DOHH2 (cell line): ENCODE data around the gene KDM4C.

Experiments
- H3F3A ChIP-seq: fragments of 200-600 bp; sonication (generic), shearing (Covaris generic); 2 replicates; pipeline ENCODE4 v1.6.0; 2016; ENCODE audit warnings: antibody characterized with exemption, mild to moderate bottlenecking; ENCODE audit not compliant: control insufficient read depth, insufficient read depth
- H3K27ac ChIP-seq: fragments of 200-600 bp; sonication (generic); 2 replicates; pipeline ENCODE4 v1.5.1; 2014; ENCODE audit warnings: low read depth, mild to moderate bottlenecking, low read length, moderate library complexity
- H3K27me3 ChIP-seq: fragments of 200-600 bp; sonication (generic); 2 replicates; pipeline ENCODE4 v1.6.1; 2014; ENCODE audit warnings: mild to moderate bottlenecking, low read length, mixed read lengths; ENCODE audit not compliant: control insufficient read depth
- H3K36me3 ChIP-seq: fragments of 200-600 bp; sonication (generic); 2 replicates; pipeline ENCODE4 v1.6.1; 2014; ENCODE audit warnings: mild to moderate bottlenecking, low read length, moderate library complexity, mixed read lengths; ENCODE audit not compliant: control insufficient read depth
- H3K4me1 ChIP-seq: fragments of 200-600 bp; sonication (generic); 2 replicates; pipeline ENCODE4 v1.6.1; 2014; ENCODE audit warnings: mild to moderate bottlenecking, low read length, mixed read lengths; ENCODE audit not compliant: control insufficient read depth
- H3K4me2 ChIP-seq: fragments of 200-600 bp; sonication (generic); 2 replicates; pipeline ENCODE4 v1.6.0; 2014; ENCODE audit warnings: mild to moderate bottlenecking, low read length, moderate library complexity
- H3K4me3 ChIP-seq: fragments of 200-600 bp; sonication (generic); 2 replicates; pipeline ENCODE4 v1.5.1; 2014; ENCODE audit warnings: mild to moderate bottlenecking, low read length, mixed read lengths
- H3K79me2 ChIP-seq: fragments of 200-600 bp; sonication (generic); 2 replicates; pipeline ENCODE4 v1.6.1; 2014; ENCODE audit warnings: mild to moderate bottlenecking, low read length, mixed read lengths; ENCODE audit not compliant: control insufficient read depth
- H3K9me2 ChIP-seq: fragments of 200-600 bp; sonication (generic); replicated peaks from 2 replicates; pipeline ENCODE4 v1.6.1; 2014; ENCODE audit warnings: mild to moderate bottlenecking, low read length, mixed read lengths; ENCODE audit not compliant: control insufficient read depth
- H3K9me3 ChIP-seq: fragments of 200-600 bp; sonication (generic); 2 replicates; pipeline ENCODE4 v1.6.1; 2014; ENCODE audit warnings: antibody characterized with exemption, low read length, mixed read lengths; ENCODE audit not compliant: control insufficient read depth, insufficient read depth
- H4K20me1 ChIP-seq: fragments of 200-600 bp; sonication (generic); 2 replicates; pipeline ENCODE4 v1.6.0; 2014; ENCODE audit warnings: low read depth, mild to moderate bottlenecking, antibody characterized with exemption, low read length, moderate library complexity; ENCODE audit not compliant: control insufficient read depth, insufficient read depth
- EZH2phosphoT487 ChIP-seq: fragments of 200-600 bp; sonication (generic); IDR thresholded peaks from 2 replicates; pipeline ENCODE4 v1.6.1; 2017; ENCODE audit warnings: borderline replicate concordance, mild to moderate bottlenecking, antibody characterized with exemption, low read length, moderate library complexity, mixed read lengths
- TF ChIP-seq, protein P1 (sequence below): fragments of 200-600 bp; sonication (generic); IDR thresholded peaks from one replicate; pipeline ENCODE4 v1.5.1; 2014; ENCODE audit warnings: antibody characterized with exemption, mild to moderate bottlenecking, low read depth, low read length; ENCODE audit not compliant: poor library complexity, severe bottlenecking

The KDM4C gene

DNA sequence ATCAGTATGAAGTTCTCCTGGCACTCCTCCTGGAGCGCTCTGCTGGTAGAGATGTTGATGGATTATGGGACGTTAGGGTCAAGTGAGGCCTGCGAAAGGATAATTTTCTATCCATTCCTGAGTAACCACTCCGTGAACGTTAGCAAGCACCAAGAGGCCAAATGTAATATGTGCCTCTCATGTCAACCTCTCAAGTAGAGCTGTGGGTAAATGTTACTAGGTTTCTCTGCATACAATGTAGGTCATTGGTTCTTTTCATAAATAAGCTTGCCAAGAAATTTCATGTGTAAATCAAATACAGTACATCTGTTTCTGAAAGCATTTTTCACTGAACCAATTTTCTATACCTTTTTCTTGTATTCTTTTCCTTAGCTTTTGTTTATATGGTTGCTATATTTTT is 126.3 kb downstream of the KDM4C start:
- Histone ChIP-seq H3K27me3 (no peaks in the 10 kb centered on the region), H3F3A (0 out of 2 replicates have a peak, but pooled peaks cover 4% of the 10 kb centered on the region), H3K4me1 (no peaks in the 10 kb centered on the region), H3K36me3 (peaks cover 10% of the 10 kb centered on the region; the same call in 1 of the 2 replicates), H3K4me3 (no peak overlapping the region), H3K9me3 (no peaks in the 10 kb centered on the region), H3K79me2 (no peaks in the 10 kb centered on the region), H3K27ac (no peak overlapping the region), H3K9me2 (no peaks in the 10 kb centered on the region), H4K20me1 (no peaks in the 10 kb centered on the region), H3K4me2 (no peak overlapping the region)
- TF ChIP-seq, protein P1, sequence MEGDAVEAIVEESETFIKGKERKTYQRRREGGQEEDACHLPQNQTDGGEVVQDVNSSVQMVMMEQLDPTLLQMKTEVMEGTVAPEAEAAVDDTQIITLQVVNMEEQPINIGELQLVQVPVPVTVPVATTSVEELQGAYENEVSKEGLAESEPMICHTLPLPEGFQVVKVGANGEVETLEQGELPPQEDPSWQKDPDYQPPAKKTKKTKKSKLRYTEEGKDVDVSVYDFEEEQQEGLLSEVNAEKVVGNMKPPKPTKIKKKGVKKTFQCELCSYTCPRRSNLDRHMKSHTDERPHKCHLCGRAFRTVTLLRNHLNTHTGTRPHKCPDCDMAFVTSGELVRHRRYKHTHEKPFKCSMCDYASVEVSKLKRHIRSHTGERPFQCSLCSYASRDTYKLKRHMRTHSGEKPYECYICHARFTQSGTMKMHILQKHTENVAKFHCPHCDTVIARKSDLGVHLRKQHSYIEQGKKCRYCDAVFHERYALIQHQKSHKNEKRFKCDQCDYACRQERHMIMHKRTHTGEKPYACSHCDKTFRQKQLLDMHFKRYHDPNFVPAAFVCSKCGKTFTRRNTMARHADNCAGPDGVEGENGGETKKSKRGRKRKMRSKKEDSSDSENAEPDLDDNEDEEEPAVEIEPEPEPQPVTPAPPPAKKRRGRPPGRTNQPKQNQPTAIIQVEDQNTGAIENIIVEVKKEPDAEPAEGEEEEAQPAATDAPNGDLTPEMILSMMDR = no peak
- TF ChIP-seq EZH2phosphoT487 = no peak

DNA sequence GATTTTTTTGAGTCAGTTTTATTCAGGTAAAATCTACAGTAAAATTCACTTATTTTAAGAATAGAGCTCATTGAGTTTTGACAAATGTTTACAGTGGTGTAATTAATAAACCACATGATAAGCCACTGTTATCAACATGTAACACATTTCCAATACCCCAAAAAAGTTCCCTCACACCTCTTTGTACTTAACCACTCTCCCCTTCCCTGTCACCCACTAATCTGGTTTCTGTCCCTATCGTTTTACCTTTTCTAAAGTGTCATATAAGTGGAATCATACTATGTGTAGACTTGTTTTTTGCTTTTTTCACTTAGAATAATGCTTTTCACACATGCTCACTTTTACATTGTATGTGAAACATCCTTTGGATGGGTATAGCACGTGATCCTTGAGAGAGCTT is 127.2 kb downstream of the KDM4C start:
- H3K9me3 ChIP-seq = no peaks in the 10 kb centered on the region
- H3K4me3 ChIP-seq = no peak overlapping the region
- no peaks in the 10 kb centered on the region for H3K79me2 ChIP-seq
- no peak overlapping the region for H3K4me2 ChIP-seq
- no peak overlapping the region for H3K27ac ChIP-seq
- peaks cover 10% of the 10 kb centered on the region; the same call in 1 of the 2 replicates for H3K36me3 ChIP-seq
- 0 out of 2 replicates have a peak, but pooled peaks cover 4% of the 10 kb centered on the region for H3F3A ChIP-seq
- H3K4me1 ChIP-seq = peaks cover 8% of the 10 kb centered on the region
- TF ChIP-seq, protein P1 = no peak
- TF ChIP-seq EZH2phosphoT487 = no peak
- H3K27me3 ChIP-seq = no peaks in the 10 kb centered on the region
- H3K9me2 ChIP-seq = no peaks in the 10 kb centered on the region
- no peaks in the 10 kb centered on the region for H4K20me1 ChIP-seq

DNA sequence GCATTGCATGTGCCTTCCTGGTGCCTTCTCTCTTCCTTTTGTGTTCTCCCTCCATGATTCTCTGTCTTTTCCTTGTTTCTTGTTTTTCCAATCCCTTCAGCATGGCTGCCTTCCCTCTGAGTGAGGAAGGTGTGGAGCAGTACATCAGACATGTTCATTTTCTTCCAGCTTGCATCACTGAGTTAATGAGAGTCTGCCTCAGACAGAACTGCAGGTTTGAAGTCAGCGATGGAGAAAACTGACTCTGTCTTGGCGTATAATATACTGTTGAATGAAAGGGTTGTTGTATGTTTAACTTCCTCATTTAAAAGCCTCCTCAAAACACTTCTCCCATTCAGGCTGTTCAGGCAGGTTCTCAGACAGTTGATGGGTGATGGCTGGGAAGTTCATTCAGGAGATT is 129.3 kb downstream of the KDM4C start:
- H3F3A ChIP-seq = 0 out of 2 replicates have a peak, but pooled peaks cover 4% of the 10 kb centered on the region
- peaks cover 9% of the 10 kb centered on the region for H3K4me1 ChIP-seq
- H3K4me2 ChIP-seq = no peak overlapping the region

More for the DNA sequence above, 129.3 kb downstream of the KDM4C start:
- Histone ChIP-seq H4K20me1 (no peaks in the 10 kb centered on the region), H3K9me3 (no peaks in the 10 kb centered on the region), H3K27ac (no peak overlapping the region), H3K9me2 (no peaks in the 10 kb centered on the region), H3K36me3 (peaks cover 7% of the 10 kb centered on the region; the same call in 1 of the 2 replicates), H3K27me3 (no peaks in the 10 kb centered on the region), H3K79me2 (no peaks in the 10 kb centered on the region), H3K4me3 (no peak overlapping the region)
- TF ChIP-seq, protein P1 = no peak
- no peak for TF ChIP-seq EZH2phosphoT487
